ENCODE data around the gene SLC34A1. TPM values are rescaled to one million over a fixed set of nuclear protein-coding genes. Genes with fewer than 3 reads are reported as not detected.

SLC34A1 gene
- total and polyA plus RNA-seq, 2 of the 13 experiments (the other 11 are each of a cell fraction or from before 2014, with no cell fraction given) = 0.03 to 0.20 TPM

DNA sequence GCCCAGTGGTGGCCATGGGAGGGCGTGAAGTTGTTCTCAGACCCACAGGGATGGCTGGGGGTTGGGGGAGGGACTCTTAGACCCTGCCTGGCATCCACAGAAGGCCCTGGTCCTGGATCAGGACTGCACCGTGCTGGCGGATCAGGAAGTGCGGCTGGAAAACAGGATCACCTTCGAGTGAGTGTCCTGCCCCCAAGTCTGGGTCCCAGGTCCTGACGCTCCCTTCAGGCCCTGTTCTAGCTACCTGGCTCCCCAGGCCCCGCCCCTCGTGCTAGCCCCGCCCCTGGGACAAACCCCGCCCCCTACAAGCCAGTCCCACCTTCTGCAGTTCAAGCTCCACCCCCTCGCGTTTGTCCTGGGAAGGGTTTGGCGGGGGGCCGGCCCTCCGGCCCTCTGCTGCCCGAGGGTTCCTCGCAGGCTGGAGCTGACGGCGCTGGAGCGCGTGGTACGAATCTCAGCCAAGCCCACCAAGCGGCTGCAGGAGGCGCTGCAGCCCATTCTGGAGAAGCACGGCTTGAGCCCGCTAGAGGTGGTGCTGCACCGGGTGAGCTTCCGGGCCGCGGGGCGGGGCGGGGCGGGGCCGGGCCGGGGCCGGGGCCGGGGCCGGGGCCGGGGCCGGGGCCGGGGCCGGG lies 13.6 kb upstream of the SLC34A1 start (continued):
- TF ChIP-seq ZZZ3 (CRISPR knock-in tag; IDR thresholded peaks at IDR 0.05; ENCODE audit: borderline replicate concordance) (no peak), ZBTB26 (CRISPR knock-in tag; IDR thresholded peaks at IDR 0.05; ENCODE audit: borderline replicate concordance) (peak; percentile 94), DMAP1 (CRISPR knock-in tag; IDR thresholded peaks at IDR 0.05) (peak; percentile 71; the same call in 1 of the 2 replicates), FOXO4 (CRISPR knock-in tag; conservative IDR thresholded peaks at IDR 0.05) (no peak), ZNF564 (CRISPR knock-in tag; IDR thresholded peaks at IDR 0.05) (no peak), ZNF143 (CRISPR knock-in tag; IDR thresholded peaks at IDR 0.05) (no peak; the same call in 1 of the 2 replicates), ZNF558 (CRISPR knock-in tag; IDR thresholded peaks at IDR 0.05; ENCODE audit: borderline replicate concordance) (no peak), XRCC5 (optimal IDR thresholded peaks at IDR 0.05; ENCODE audit: low read length) (peak; percentile 84), ZMYM3 (CRISPR knock-in tag; IDR thresholded peaks at IDR 0.05) (no peak), HNF1B (CRISPR knock-in tag; IDR thresholded peaks at IDR 0.05) (peak; percentile 86), SRSF1 (optimal IDR thresholded peaks at IDR 0.05; ENCODE audit: low read depth, low read length) (no peak), ZNF382 (CRISPR knock-in tag; IDR thresholded peaks at IDR 0.05; ENCODE audit: borderline replicate concordance) (no peak), FOXP1 (IDR thresholded peaks at IDR 0.05) (no peak), FOXP1 (CRISPR knock-in tag; IDR thresholded peaks at IDR 0.05) (no peak), GMEB2 (CRISPR knock-in tag; IDR thresholded peaks at IDR 0.05; ENCODE audit: low read depth) (no peak), NKX3-1 (CRISPR knock-in tag; IDR thresholded peaks at IDR 0.05) (no peak), CENPT (CRISPR knock-in tag; IDR thresholded peaks at IDR 0.05; ENCODE audit: low read depth) (no peak)
- TF ChIP-seq, protein P1, sequence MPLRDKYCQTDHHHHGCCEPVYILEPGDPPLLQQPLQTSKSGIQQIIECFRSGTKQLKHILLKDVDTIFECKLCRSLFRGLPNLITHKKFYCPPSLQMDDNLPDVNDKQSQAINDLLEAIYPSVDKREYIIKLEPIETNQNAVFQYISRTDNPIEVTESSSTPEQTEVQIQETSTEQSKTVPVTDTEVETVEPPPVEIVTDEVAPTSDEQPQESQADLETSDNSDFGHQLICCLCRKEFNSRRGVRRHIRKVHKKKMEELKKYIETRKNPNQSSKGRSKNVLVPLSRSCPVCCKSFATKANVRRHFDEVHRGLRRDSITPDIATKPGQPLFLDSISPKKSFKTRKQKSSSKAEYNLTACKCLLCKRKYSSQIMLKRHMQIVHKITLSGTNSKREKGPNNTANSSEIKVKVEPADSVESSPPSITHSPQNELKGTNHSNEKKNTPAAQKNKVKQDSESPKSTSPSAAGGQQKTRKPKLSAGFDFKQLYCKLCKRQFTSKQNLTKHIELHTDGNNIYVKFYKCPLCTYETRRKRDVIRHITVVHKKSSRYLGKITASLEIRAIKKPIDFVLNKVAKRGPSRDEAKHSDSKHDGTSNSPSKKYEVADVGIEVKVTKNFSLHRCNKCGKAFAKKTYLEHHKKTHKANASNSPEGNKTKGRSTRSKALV (CRISPR knock-in tag; IDR thresholded peaks at IDR 0.05) = 0 out of 2 replicates have a peak, but pooled peaks have one; percentile 27
- TF ChIP-seq, protein P2, sequence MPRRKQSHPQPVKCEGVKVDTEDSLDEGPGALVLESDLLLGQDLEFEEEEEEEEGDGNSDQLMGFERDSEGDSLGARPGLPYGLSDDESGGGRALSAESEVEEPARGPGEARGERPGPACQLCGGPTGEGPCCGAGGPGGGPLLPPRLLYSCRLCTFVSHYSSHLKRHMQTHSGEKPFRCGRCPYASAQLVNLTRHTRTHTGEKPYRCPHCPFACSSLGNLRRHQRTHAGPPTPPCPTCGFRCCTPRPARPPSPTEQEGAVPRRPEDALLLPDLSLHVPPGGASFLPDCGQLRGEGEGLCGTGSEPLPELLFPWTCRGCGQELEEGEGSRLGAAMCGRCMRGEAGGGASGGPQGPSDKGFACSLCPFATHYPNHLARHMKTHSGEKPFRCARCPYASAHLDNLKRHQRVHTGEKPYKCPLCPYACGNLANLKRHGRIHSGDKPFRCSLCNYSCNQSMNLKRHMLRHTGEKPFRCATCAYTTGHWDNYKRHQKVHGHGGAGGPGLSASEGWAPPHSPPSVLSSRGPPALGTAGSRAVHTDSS (CRISPR knock-in tag; conservative IDR thresholded peaks at IDR 0.05) = no peak
